ENCODE measurements around the gene LGALS3BP. TPM values are rescaled to one million over a fixed set of nuclear protein-coding genes. Genes with fewer than 3 reads are reported as not detected.

Gene LGALS3BP
- total and polyA plus RNA-seq, 2 of the 13 experiments (the other 11 are each of a cell fraction or from before 2014, with no cell fraction given), result 137 to 332 TPM

GRCh38 chr17:78947235-78948149, 32.2 kb downstream of the LGALS3BP start (continued):
- TF ChIP-seq ZNF142 (CRISPR knock-in tag; IDR thresholded peaks at IDR 0.05), result no peak
- TF ChIP-seq SAP130 (CRISPR knock-in tag; IDR thresholded peaks at IDR 0.05; ENCODE audit: low read depth), result peak; percentile 66
- TF ChIP-seq, protein P1, sequence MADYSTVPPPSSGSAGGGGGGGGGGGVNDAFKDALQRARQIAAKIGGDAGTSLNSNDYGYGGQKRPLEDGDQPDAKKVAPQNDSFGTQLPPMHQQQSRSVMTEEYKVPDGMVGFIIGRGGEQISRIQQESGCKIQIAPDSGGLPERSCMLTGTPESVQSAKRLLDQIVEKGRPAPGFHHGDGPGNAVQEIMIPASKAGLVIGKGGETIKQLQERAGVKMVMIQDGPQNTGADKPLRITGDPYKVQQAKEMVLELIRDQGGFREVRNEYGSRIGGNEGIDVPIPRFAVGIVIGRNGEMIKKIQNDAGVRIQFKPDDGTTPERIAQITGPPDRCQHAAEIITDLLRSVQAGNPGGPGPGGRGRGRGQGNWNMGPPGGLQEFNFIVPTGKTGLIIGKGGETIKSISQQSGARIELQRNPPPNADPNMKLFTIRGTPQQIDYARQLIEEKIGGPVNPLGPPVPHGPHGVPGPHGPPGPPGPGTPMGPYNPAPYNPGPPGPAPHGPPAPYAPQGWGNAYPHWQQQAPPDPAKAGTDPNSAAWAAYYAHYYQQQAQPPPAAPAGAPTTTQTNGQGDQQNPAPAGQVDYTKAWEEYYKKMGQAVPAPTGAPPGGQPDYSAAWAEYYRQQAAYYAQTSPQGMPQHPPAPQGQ (CRISPR knock-in tag; IDR thresholded peaks at IDR 0.05; ENCODE audit: borderline replicate concordance), result no peak
- 0 out of 2 replicates have a peak, but pooled peaks have one; percentile 21 for TF ChIP-seq ZNF274 (CRISPR knock-in tag; IDR thresholded peaks at IDR 0.05)
- TF ChIP-seq, protein P2, sequence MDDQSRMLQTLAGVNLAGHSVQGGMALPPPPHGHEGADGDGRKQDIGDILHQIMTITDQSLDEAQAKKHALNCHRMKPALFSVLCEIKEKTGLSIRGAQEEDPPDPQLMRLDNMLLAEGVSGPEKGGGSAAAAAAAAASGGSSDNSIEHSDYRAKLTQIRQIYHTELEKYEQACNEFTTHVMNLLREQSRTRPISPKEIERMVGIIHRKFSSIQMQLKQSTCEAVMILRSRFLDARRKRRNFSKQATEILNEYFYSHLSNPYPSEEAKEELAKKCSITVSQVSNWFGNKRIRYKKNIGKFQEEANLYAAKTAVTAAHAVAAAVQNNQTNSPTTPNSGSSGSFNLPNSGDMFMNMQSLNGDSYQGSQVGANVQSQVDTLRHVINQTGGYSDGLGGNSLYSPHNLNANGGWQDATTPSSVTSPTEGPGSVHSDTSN (CRISPR knock-in tag; IDR thresholded peaks at IDR 0.05; ENCODE audit: borderline replicate concordance), result no peak
- TF ChIP-seq, protein P3, sequence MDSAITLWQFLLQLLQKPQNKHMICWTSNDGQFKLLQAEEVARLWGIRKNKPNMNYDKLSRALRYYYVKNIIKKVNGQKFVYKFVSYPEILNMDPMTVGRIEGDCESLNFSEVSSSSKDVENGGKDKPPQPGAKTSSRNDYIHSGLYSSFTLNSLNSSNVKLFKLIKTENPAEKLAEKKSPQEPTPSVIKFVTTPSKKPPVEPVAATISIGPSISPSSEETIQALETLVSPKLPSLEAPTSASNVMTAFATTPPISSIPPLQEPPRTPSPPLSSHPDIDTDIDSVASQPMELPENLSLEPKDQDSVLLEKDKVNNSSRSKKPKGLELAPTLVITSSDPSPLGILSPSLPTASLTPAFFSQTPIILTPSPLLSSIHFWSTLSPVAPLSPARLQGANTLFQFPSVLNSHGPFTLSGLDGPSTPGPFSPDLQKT (CRISPR knock-in tag; IDR thresholded peaks at IDR 0.05; ENCODE audit: borderline replicate concordance), result no peak
- no peak for TF ChIP-seq ISX (CRISPR knock-in tag; conservative IDR thresholded peaks at IDR 0.05)
- 0 out of 2 replicates have a peak, but pooled peaks have one; percentile 21 for TF ChIP-seq ZGPAT (CRISPR knock-in tag; IDR thresholded peaks at IDR 0.05)
- no peak for TF ChIP-seq EED (CRISPR knock-in tag; IDR thresholded peaks at IDR 0.05)
- TF ChIP-seq ZNF33A (CRISPR knock-in tag; IDR thresholded peaks at IDR 0.05; ENCODE audit: borderline replicate concordance), result no peak
- no peak for TF ChIP-seq ZNF451 (CRISPR knock-in tag; IDR thresholded peaks at IDR 0.05)
- no peak for TF ChIP-seq ZNF639 (CRISPR knock-in tag; conservative IDR thresholded peaks at IDR 0.05)
- no peak for TF ChIP-seq RFXANK (CRISPR knock-in tag; IDR thresholded peaks at IDR 0.05)
- no peak for TF ChIP-seq RARG (CRISPR knock-in tag; IDR thresholded peaks at IDR 0.05; ENCODE audit: low read depth)
- TF ChIP-seq U2AF2 (IDR thresholded peaks at IDR 0.05; ENCODE audit: low read depth, low read length), result no peak

Data from HepG2 (cell line).